Endothelial cell of umbilical vein (primary cell): ENCODE results near the gene EFR3B. TPM values are rescaled to one million over a fixed set of nuclear protein-coding genes. Genes with fewer than 3 reads are reported as not detected.

Experiments used
- BruUV-seq: library from RNA; stranded (reverse); fragments of 400-500 nt; replicated peaks from 2 replicates; lab custom pipeline; 2021; lab: Mats Ljungman, UMichigan
- CTCF ChIA-PET: fragments of 300-600, 350-600 bp; sonication (Branson Sonifier 250); formaldehyde crosslinking; loops from one replicate; lab custom pipeline; 2021; ENCODE audit warnings: antibody characterized with exemption, inconsistent platforms; lab: Charles Lee
- POLR2A ChIA-PET: fragments of 300-600, 350-600 bp; sonication (Branson Sonifier 250); formaldehyde crosslinking; loops from one replicate; lab custom pipeline; 2021; ENCODE audit warnings: antibody characterized with exemption, inconsistent platforms; lab: Charles Lee
- DNase-seq: peaks from one replicate; pipeline ENCODE4 v3.0.0-alpha.2; 2011; ENCODE audit warnings: low read depth, low spot score
- FAIRE-seq: peaks from 2 replicates; lab custom pipeline; 2011; peaks lifted over from hg19 to GRCh38; lab: Jason Lieb, UNC
- H2AFZ ChIP-seq: 2 replicates; pipeline ENCODE4 v1.6.0; 2012; ENCODE audit warnings: low read depth, low read length, control low read depth, inconsistent platforms
- H3K27ac ChIP-seq: 2 replicates; pipeline ENCODE4 v1.5.1; 2011; ENCODE audit warnings: low read depth, mild to moderate bottlenecking, control low read depth, low read length, moderate library complexity; ENCODE audit not compliant: insufficient read depth
- H3K27me3 ChIP-seq, 2 experiments: 2 replicates each; pipeline versions ENCODE4 v1.6.0 to v1.6.1; 2011; ENCODE audit warnings: low read length in 2 of 2, mixed read lengths in 1 of 2; ENCODE audit not compliant: control insufficient read depth in 2 of 2, insufficient read depth in 2 of 2
- H3K36me3 ChIP-seq, 2 experiments: 2 replicates in 1 of 2; 3 replicates in 1 of 2; pipeline ENCODE4 v1.5.1; 2011; ENCODE audit warnings: low read length in 2 of 2, mild to moderate bottlenecking in 1 of 2, moderate library complexity in 1 of 2; ENCODE audit not compliant: control insufficient read depth in 2 of 2, insufficient read depth in 2 of 2; ENCODE audit errors: extremely low read depth in 1 of 2
- H3K4me1 ChIP-seq: 3 replicates; pipeline ENCODE4 v1.5.1; 2011; ENCODE audit warnings: mild to moderate bottlenecking, low read length; ENCODE audit not compliant: control insufficient read depth, insufficient read depth; ENCODE audit errors: extremely low read depth
- H3K4me2 ChIP-seq: 2 replicates; pipeline ENCODE4 v1.6.1; 2011; ENCODE audit warnings: low read length, control low read depth, mixed read lengths; ENCODE audit not compliant: insufficient read depth
- H3K4me3 ChIP-seq, 3 experiments: fragments of 200-600 bp in 1 of 3; sonication (generic), shearing (Covaris generic) in 1 of 3; replicated peaks in 1 of 3; 2 replicates each; pipeline ENCODE4 v1.5.1; 2011 to 2016; ENCODE audit warnings: control low read depth in 3 of 3, low read length in 3 of 3, mild to moderate bottlenecking in 2 of 3, inconsistent platforms in 1 of 3, low read depth in 1 of 3, moderate library complexity in 1 of 3; ENCODE audit not compliant: insufficient read depth in 1 of 3
- H3K79me2 ChIP-seq: 2 replicates; pipeline ENCODE4 v1.6.0; 2012; ENCODE audit warnings: low read length, inconsistent platforms; ENCODE audit not compliant: control insufficient read depth, insufficient read depth
- H3K9ac ChIP-seq: replicated peaks from 2 replicates; pipeline ENCODE3; 2011; ENCODE audit warnings: low read length, control low read depth; ENCODE audit not compliant: insufficient read depth; ENCODE audit errors: extremely low read depth
- H3K9me1 ChIP-seq: replicated peaks from 3 replicates; pipeline ENCODE4 v1.6.0; 2011; ENCODE audit warnings: mild to moderate bottlenecking, low read length; ENCODE audit not compliant: control insufficient read depth, insufficient read depth; ENCODE audit errors: extremely low read depth
- H3K9me3 ChIP-seq: replicated peaks from 2 replicates; pipeline ENCODE4 v1.5.1; 2012; ENCODE audit warnings: low read length, inconsistent platforms; ENCODE audit not compliant: control insufficient read depth, insufficient read depth
- H4K20me1 ChIP-seq: replicated peaks from 2 replicates; pipeline ENCODE3; 2011; ENCODE audit warnings: mild to moderate bottlenecking, low read length; ENCODE audit not compliant: control insufficient read depth, insufficient read depth; ENCODE audit errors: extremely low read depth
- CTCF ChIP-seq, 2 donors: IDR thresholded peaks; 1 replicate in 1 of 2; 2 replicates in 1 of 2; pipeline ENCODE4 v1.5.1; 2011; ENCODE audit warnings: low read length in 2 of 2, mild to moderate bottlenecking in 2 of 2, moderate library complexity in 2 of 2, control low read depth in 1 of 2, inconsistent platforms in 1 of 2, low read depth in 1 of 2; ENCODE audit not compliant: insufficient read depth in 1 of 2; ENCODE audit errors: extremely low read depth in 1 of 2
- EZH2 ChIP-seq: IDR thresholded peaks from 2 replicates; pipeline ENCODE4 v1.6.1; 2012; ENCODE audit warnings: borderline replicate concordance, low read depth, mild to moderate bottlenecking, moderate library complexity, low read length, inconsistent platforms; ENCODE audit not compliant: severe bottlenecking
- FOS ChIP-seq: IDR thresholded peaks from 2 replicates; pipeline ENCODE4 v1.6.1; 2011; ENCODE audit warnings: mild to moderate bottlenecking, low read length, moderate library complexity, borderline replicate concordance; ENCODE audit not compliant: insufficient read depth
- GATA2 ChIP-seq: IDR thresholded peaks from 2 replicates; pipeline ENCODE4 v1.7.0; 2011; ENCODE audit warnings: low read depth, mild to moderate bottlenecking, moderate library complexity, mixed read lengths, low read length; ENCODE audit not compliant: insufficient read length, insufficient read depth
- JUN ChIP-seq: IDR thresholded peaks from 2 replicates; pipeline ENCODE4 v1.6.1; 2011; ENCODE audit warnings: borderline replicate concordance, low read depth; ENCODE audit not compliant: insufficient read length, insufficient read depth
- MAX ChIP-seq: IDR thresholded peaks from 2 replicates; pipeline ENCODE4 v1.6.1; 2011; ENCODE audit not compliant: insufficient read depth, insufficient read length
- MYC ChIP-seq: IDR thresholded peaks from one replicate; pipeline ENCODE4 v1.6.1; 2011; ENCODE audit warnings: mild to moderate bottlenecking, low read depth, low read length
- POLR2A ChIP-seq: IDR thresholded peaks from 2 replicates; pipeline ENCODE4 v1.6.1; 2012; ENCODE audit warnings: low read depth, mild to moderate bottlenecking, control low read depth, low read length
- POLR2AphosphoS5 ChIP-seq: IDR thresholded peaks from 2 replicates; pipeline ENCODE4 v1.6.1; 2012; ENCODE audit warnings: low read depth, mild to moderate bottlenecking, control low read depth, low read length, moderate library complexity; ENCODE audit not compliant: insufficient read depth
- dilution Hi-C: fragments of 300-500 bp; cut with MboI; formaldehyde crosslinking; loops from one replicate; pipeline ENCODE4 v1.15.0; 2019; ENCODE audit warnings: low sequenced_read_pairs; ENCODE audit not compliant: extremely low pct_ligation_motif_present
- intact Hi-C: fragments of 100-400 bp; cut with micrococcal nuclease; formaldehyde crosslinking; loops from one replicate; pipeline ENCODE4 v1.10.0; 2022
- polyA plus RNA-seq, 4 experiments: library from polyadenylated mRNA; depleted of rRNA in 3 of 4; stranded (reverse) in 3 of 4; unstranded in 1 of 4; fragments of >200 nt; gene quantifications; 2 replicates each; pipeline versions ENCODE4 v1.2.1 to v1.2.3, GENCODE V29; 2011 to 2012; ENCODE audit warnings: missing spikeins in 1 of 4
- total RNA-seq: library from RNA; stranded (reverse); gene quantifications from 2 replicates; pipeline ENCODE4 v1.2.3, GENCODE V29; 2021

Gene EFR3B
- total and polyA plus RNA-seq, 2 donors (not counting 3 experiments of a cell fraction or from before 2014, with no cell fraction given), result 0.15 to 0.77 TPM

- Histone ChIP-seq H3K79me2 (no peaks in the 10 kb centered on the region), H3K9ac (no peak overlapping the region), H3K36me3 (no peaks in the 10 kb centered on the region), H3K4me3 (no peak overlapping the region), H3K27ac (no peak overlapping the region), H4K20me1 (no peaks in the 10 kb centered on the region), H3K9me1 (no peaks in the 10 kb centered on the region), H3K4me1 (no peaks in the 10 kb centered on the region), H3K4me2 (no peak overlapping the region), H3K27me3 (no peaks in the 10 kb centered on the region), H3K9me3 (no peaks in the 10 kb centered on the region), H2AFZ (no peak overlapping the region)
- TF ChIP-seq EZH2, result no peak
- TF ChIP-seq FOS, result no peak
- no peak for TF ChIP-seq POLR2AphosphoS5
- no peak for TF ChIP-seq JUN
- no peak for TF ChIP-seq MYC
- TF ChIP-seq POLR2A, result no peak
- no peak for TF ChIP-seq GATA2
- TF ChIP-seq CTCF (IDR thresholded peaks at IDR 0.05; ENCODE audit: extremely low read depth in 1 of 2, insufficient read depth in 1 of 2, low read depth in 1 of 2, low read length in 2 of 2), result no peak
- no peak for TF ChIP-seq MAX
- POLR2A ChIA-PET, result no interaction called here
- no peak for FAIRE-seq
- DNase-seq, result no peak
- CTCF ChIA-PET, result no interaction called here
- dilution Hi-C loops, result no loop called here
- intact Hi-C loops, result no loop called here
- no TSS peak for BruUV-seq
These were observed 47.1 kb downstream of the EFR3B start for GRCh38 chr2:25088817-25089516.
